Endothelial cell of umbilical vein (primary cell): Measurements from ENCODE around the gene FUT8. TPM values are rescaled to one million over a fixed set of nuclear protein-coding genes. Genes with fewer than 3 reads are reported as not detected.

Experiments used
- BruUV-seq: library from RNA; stranded (reverse); fragments of 400-500 nt; replicated peaks from 2 replicates; lab custom pipeline; 2021; lab: Mats Ljungman, UMichigan
- CTCF ChIA-PET: fragments of 300-600, 350-600 bp; sonication (Branson Sonifier 250); formaldehyde crosslinking; loops from one replicate; lab custom pipeline; 2021; ENCODE audit warnings: antibody characterized with exemption, inconsistent platforms; lab: Charles Lee
- POLR2A ChIA-PET: fragments of 300-600, 350-600 bp; sonication (Branson Sonifier 250); formaldehyde crosslinking; loops from one replicate; lab custom pipeline; 2021; ENCODE audit warnings: antibody characterized with exemption, inconsistent platforms; lab: Charles Lee
- DNase-seq: peaks from one replicate; pipeline ENCODE4 v3.0.0-alpha.2; 2011; ENCODE audit warnings: low read depth, low spot score
- FAIRE-seq: peaks from 2 replicates; lab custom pipeline; 2011; peaks lifted over from hg19 to GRCh38; lab: Jason Lieb, UNC
- H2AFZ ChIP-seq: 2 replicates; pipeline ENCODE4 v1.6.0; 2012; ENCODE audit warnings: low read depth, low read length, control low read depth, inconsistent platforms
- H3K27ac ChIP-seq: 2 replicates; pipeline ENCODE4 v1.5.1; 2011; ENCODE audit warnings: low read depth, mild to moderate bottlenecking, control low read depth, low read length, moderate library complexity; ENCODE audit not compliant: insufficient read depth
- H3K27me3 ChIP-seq, 2 experiments: 2 replicates each; pipeline versions ENCODE4 v1.6.0 to v1.6.1; 2011; ENCODE audit warnings: low read length in 2 of 2, mixed read lengths in 1 of 2; ENCODE audit not compliant: control insufficient read depth in 2 of 2, insufficient read depth in 2 of 2
- H3K36me3 ChIP-seq, 2 experiments: 2 replicates in 1 of 2; 3 replicates in 1 of 2; pipeline ENCODE4 v1.5.1; 2011; ENCODE audit warnings: low read length in 2 of 2, mild to moderate bottlenecking in 1 of 2, moderate library complexity in 1 of 2; ENCODE audit not compliant: control insufficient read depth in 2 of 2, insufficient read depth in 2 of 2; ENCODE audit errors: extremely low read depth in 1 of 2
- H3K4me1 ChIP-seq: 3 replicates; pipeline ENCODE4 v1.5.1; 2011; ENCODE audit warnings: mild to moderate bottlenecking, low read length; ENCODE audit not compliant: control insufficient read depth, insufficient read depth; ENCODE audit errors: extremely low read depth
- H3K4me2 ChIP-seq: 2 replicates; pipeline ENCODE4 v1.6.1; 2011; ENCODE audit warnings: low read length, control low read depth, mixed read lengths; ENCODE audit not compliant: insufficient read depth
- H3K4me3 ChIP-seq, 3 experiments: fragments of 200-600 bp in 1 of 3; sonication (generic), shearing (Covaris generic) in 1 of 3; replicated peaks in 1 of 3; 2 replicates each; pipeline ENCODE4 v1.5.1; 2011 to 2016; ENCODE audit warnings: control low read depth in 3 of 3, low read length in 3 of 3, mild to moderate bottlenecking in 2 of 3, inconsistent platforms in 1 of 3, low read depth in 1 of 3, moderate library complexity in 1 of 3; ENCODE audit not compliant: insufficient read depth in 1 of 3
- H3K79me2 ChIP-seq: 2 replicates; pipeline ENCODE4 v1.6.0; 2012; ENCODE audit warnings: low read length, inconsistent platforms; ENCODE audit not compliant: control insufficient read depth, insufficient read depth
- H3K9ac ChIP-seq: replicated peaks from 2 replicates; pipeline ENCODE3; 2011; ENCODE audit warnings: low read length, control low read depth; ENCODE audit not compliant: insufficient read depth; ENCODE audit errors: extremely low read depth
- H3K9me1 ChIP-seq: replicated peaks from 3 replicates; pipeline ENCODE4 v1.6.0; 2011; ENCODE audit warnings: mild to moderate bottlenecking, low read length; ENCODE audit not compliant: control insufficient read depth, insufficient read depth; ENCODE audit errors: extremely low read depth
- H3K9me3 ChIP-seq: replicated peaks from 2 replicates; pipeline ENCODE4 v1.5.1; 2012; ENCODE audit warnings: low read length, inconsistent platforms; ENCODE audit not compliant: control insufficient read depth, insufficient read depth
- H4K20me1 ChIP-seq: replicated peaks from 2 replicates; pipeline ENCODE3; 2011; ENCODE audit warnings: mild to moderate bottlenecking, low read length; ENCODE audit not compliant: control insufficient read depth, insufficient read depth; ENCODE audit errors: extremely low read depth
- CTCF ChIP-seq, 2 donors: IDR thresholded peaks; 1 replicate in 1 of 2; 2 replicates in 1 of 2; pipeline ENCODE4 v1.5.1; 2011; ENCODE audit warnings: low read length in 2 of 2, mild to moderate bottlenecking in 2 of 2, moderate library complexity in 2 of 2, control low read depth in 1 of 2, inconsistent platforms in 1 of 2, low read depth in 1 of 2; ENCODE audit not compliant: insufficient read depth in 1 of 2; ENCODE audit errors: extremely low read depth in 1 of 2
- EZH2 ChIP-seq: IDR thresholded peaks from 2 replicates; pipeline ENCODE4 v1.6.1; 2012; ENCODE audit warnings: borderline replicate concordance, low read depth, mild to moderate bottlenecking, moderate library complexity, low read length, inconsistent platforms; ENCODE audit not compliant: severe bottlenecking
- FOS ChIP-seq: IDR thresholded peaks from 2 replicates; pipeline ENCODE4 v1.6.1; 2011; ENCODE audit warnings: mild to moderate bottlenecking, low read length, moderate library complexity, borderline replicate concordance; ENCODE audit not compliant: insufficient read depth
- GATA2 ChIP-seq: IDR thresholded peaks from 2 replicates; pipeline ENCODE4 v1.7.0; 2011; ENCODE audit warnings: low read depth, mild to moderate bottlenecking, moderate library complexity, mixed read lengths, low read length; ENCODE audit not compliant: insufficient read length, insufficient read depth
- JUN ChIP-seq: IDR thresholded peaks from 2 replicates; pipeline ENCODE4 v1.6.1; 2011; ENCODE audit warnings: borderline replicate concordance, low read depth; ENCODE audit not compliant: insufficient read length, insufficient read depth
- MAX ChIP-seq: IDR thresholded peaks from 2 replicates; pipeline ENCODE4 v1.6.1; 2011; ENCODE audit not compliant: insufficient read depth, insufficient read length
- MYC ChIP-seq: IDR thresholded peaks from one replicate; pipeline ENCODE4 v1.6.1; 2011; ENCODE audit warnings: mild to moderate bottlenecking, low read depth, low read length
- POLR2A ChIP-seq: IDR thresholded peaks from 2 replicates; pipeline ENCODE4 v1.6.1; 2012; ENCODE audit warnings: low read depth, mild to moderate bottlenecking, control low read depth, low read length
- POLR2AphosphoS5 ChIP-seq: IDR thresholded peaks from 2 replicates; pipeline ENCODE4 v1.6.1; 2012; ENCODE audit warnings: low read depth, mild to moderate bottlenecking, control low read depth, low read length, moderate library complexity; ENCODE audit not compliant: insufficient read depth
- dilution Hi-C: fragments of 300-500 bp; cut with MboI; formaldehyde crosslinking; loops from one replicate; pipeline ENCODE4 v1.15.0; 2019; ENCODE audit warnings: low sequenced_read_pairs; ENCODE audit not compliant: extremely low pct_ligation_motif_present
- intact Hi-C: fragments of 100-400 bp; cut with micrococcal nuclease; formaldehyde crosslinking; loops from one replicate; pipeline ENCODE4 v1.10.0; 2022
- polyA plus RNA-seq, 4 experiments: library from polyadenylated mRNA; depleted of rRNA in 3 of 4; stranded (reverse) in 3 of 4; unstranded in 1 of 4; fragments of >200 nt; gene quantifications; 2 replicates each; pipeline versions ENCODE4 v1.2.1 to v1.2.3, GENCODE V29; 2011 to 2012; ENCODE audit warnings: missing spikeins in 1 of 4
- total RNA-seq: library from RNA; stranded (reverse); gene quantifications from 2 replicates; pipeline ENCODE4 v1.2.3, GENCODE V29; 2021

The FUT8 gene
- total and polyA plus RNA-seq, 2 donors (not counting 3 experiments of a cell fraction or from before 2014, with no cell fraction given) = 16.7 to 38.8 TPM

GRCh38 chr14:65492266-65492665 is 79.7 kb downstream of the FUT8 start:
- Histone ChIP-seq H3K27me3 (no peaks in the 10 kb centered on the region), H3K27ac (no peak overlapping the region), H3K4me3 (no peak overlapping the region), H3K4me2 (no peak overlapping the region), H3K9me1 (no peaks in the 10 kb centered on the region), H3K9me3 (no peaks in the 10 kb centered on the region), H3K9ac (no peak overlapping the region), H4K20me1 (no peaks in the 10 kb centered on the region), H3K79me2 (peaks cover 11% of the 10 kb centered on the region), H3K4me1 (no peaks in the 10 kb centered on the region), H2AFZ (no peak overlapping the region), H3K36me3 (no peaks in the 10 kb centered on the region)
- no peak for FAIRE-seq
- no TSS peak for BruUV-seq
- intact Hi-C loops (no loop called here), dilution Hi-C loops (no loop called here)
- TF ChIP-seq FOS (no peak), MYC (no peak), JUN (no peak), POLR2A (no peak), MAX (no peak), GATA2 (no peak), CTCF (IDR thresholded peaks at IDR 0.05; ENCODE audit: extremely low read depth in 1 of 2, insufficient read depth in 1 of 2, low read depth in 1 of 2, low read length in 2 of 2) (no peak), EZH2 (no peak), POLR2AphosphoS5 (no peak)
- DNase-seq = no peak
- ChIA-PET CTCF (interaction anchor here (0.8 kb wide), 1 partner anchor 332 kb away, joined by 4 read pairs; no protein-coding TSS in a partner anchor), POLR2A (no interaction called here)
